GM21786 (cell line): ENCODE results near the gene AAGAB.
"Not testable (repeated sequence)": the region's sequence is repeated elsewhere in the genome, so short reads cannot be mapped to it uniquely, and the experiment has no call there.

ENCODE experiments used
- ATAC-seq: cut with Tn5 transposase; IDR thresholded peaks from one replicate; pipeline ENCODE4 v1.9.1; 2021; ENCODE audit not compliant: unreplicated experiment

Gene AAGAB

GRCh38 chr15:67254238-67255175, at the start of gene AAGAB, which contains the start of gene IQCH:
Gene AAGAB, minus strand, starts transcription at chr15:67254661. Its CDS starts 30 bp downstream, at chr15:67254631.
Gene IQCH, plus strand, starts transcription at chr15:67254786. Its CDS starts 111 bp downstream, at chr15:67254897.
- peak; percentile 90 for ATAC-seq

- ATAC-seq, result no peak
These were observed 49.3 kb upstream of the AAGAB start for GRCh38 chr15:67303490-67304363.

GRCh38 chr15:67300266-67301025, 46.0 kb upstream of the AAGAB start:
- ATAC-seq, result no peak

- no peak for ATAC-seq
These were observed 42.2 kb upstream of the AAGAB start for GRCh38 chr15:67296684-67297083.

GRCh38 chr15:67296188-67296587, 41.7 kb upstream of the AAGAB start:
- ATAC-seq, result no peak

- ATAC-seq, result no peak
These were observed 35.9 kb upstream of the AAGAB start for GRCh38 chr15:67290319-67290718.

- ATAC-seq, result not testable (repeated sequence)
These were observed 31.9 kb upstream of the AAGAB start for GRCh38 chr15:67286400-67286799.

- ATAC-seq, result not testable (repeated sequence)
These were observed 31.2 kb upstream of the AAGAB start for GRCh38 chr15:67285625-67286024.

GRCh38 chr15:67281714-67282113, 27.3 kb upstream of the AAGAB start:
- no peak for ATAC-seq

- no peak for ATAC-seq
These were observed 25.8 kb upstream of the AAGAB start for GRCh38 chr15:67280217-67280616.

GRCh38 chr15:67276666-67277065, 22.2 kb upstream of the AAGAB start:
- no peak for ATAC-seq

GRCh38 chr15:67274236-67274635, 19.8 kb upstream of the AAGAB start:
- no peak for ATAC-seq

- ATAC-seq, result no peak
These were observed 13.8 kb upstream of the AAGAB start for GRCh38 chr15:67267951-67268941.

- ATAC-seq, result no peak
These were observed 13.0 kb upstream of the AAGAB start for GRCh38 chr15:67267440-67267839.

- ATAC-seq, result no peak
These were observed 12.4 kb upstream of the AAGAB start for GRCh38 chr15:67266870-67267269.

- ATAC-seq, result no peak
These were observed 5.3 kb upstream of the AAGAB start for GRCh38 chr15:67259806-67260205.

GRCh38 chr15:67259379-67259778, 4.9 kb upstream of the AAGAB start:
- no peak for ATAC-seq

GRCh38 chr15:67258412-67258811, 4.0 kb upstream of the AAGAB start:
- ATAC-seq, result not testable (repeated sequence)

- no peak for ATAC-seq
These were observed 1.6 kb upstream of the AAGAB start for GRCh38 chr15:67256051-67256450.
